NCI-H524 treated with DMSO at 0.1 percent for 48 hours (cell line): ENCODE data around the gene PLLP.
"Not testable (repeated sequence)": the region's sequence is repeated elsewhere in the genome, so short reads cannot be mapped to it uniquely, and the experiment has no call there.

ENCODE experiments used
- DNase-seq: peaks from one replicate; lab custom pipeline; 2025; lab: John Stamatoyannopoulos, UW

Gene PLLP

DNA sequence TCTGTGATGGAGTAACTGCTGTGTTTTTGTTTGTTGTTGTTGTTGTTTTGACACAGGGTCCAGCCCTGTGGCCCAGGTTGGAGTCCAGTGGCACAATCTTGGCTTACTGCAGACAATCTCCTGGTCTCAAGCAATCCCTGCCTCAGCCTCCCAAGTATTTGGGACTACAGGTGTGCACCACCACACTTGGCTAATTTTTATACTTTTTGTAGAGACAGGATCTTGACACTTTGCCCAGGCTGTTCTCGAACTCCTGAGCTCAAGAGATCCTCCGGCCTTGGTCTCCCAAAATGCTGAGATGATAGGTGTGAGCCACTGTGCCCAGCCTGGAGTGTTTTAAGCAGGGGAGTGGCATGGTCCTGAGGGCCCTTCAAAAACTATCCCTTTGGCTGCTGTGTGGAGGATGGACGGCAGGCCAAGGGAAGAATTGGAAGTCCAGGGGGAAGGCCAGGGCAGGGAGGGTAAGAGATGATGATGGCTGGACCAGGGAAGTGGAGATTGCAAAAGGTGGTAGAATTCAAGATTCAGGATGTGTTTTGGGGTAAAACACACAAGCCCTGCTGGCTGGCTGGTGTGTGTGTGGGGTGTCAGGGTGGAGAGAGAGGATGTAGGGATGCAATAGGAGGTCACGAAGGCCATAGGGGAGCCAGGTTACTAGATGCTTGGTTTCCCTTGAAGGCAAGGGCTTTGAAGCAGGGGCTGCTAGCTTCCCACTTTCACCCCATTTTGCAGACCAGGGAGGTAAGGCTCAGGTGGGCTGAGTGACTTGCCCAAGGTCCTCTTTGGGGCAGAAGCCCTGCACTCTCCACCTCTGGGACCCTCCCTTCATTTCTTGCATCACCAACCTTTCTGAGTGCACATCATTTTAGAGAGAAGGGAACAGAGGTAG is 18.8 kb upstream of the PLLP start:
- no peak for DNase-seq

DNA sequence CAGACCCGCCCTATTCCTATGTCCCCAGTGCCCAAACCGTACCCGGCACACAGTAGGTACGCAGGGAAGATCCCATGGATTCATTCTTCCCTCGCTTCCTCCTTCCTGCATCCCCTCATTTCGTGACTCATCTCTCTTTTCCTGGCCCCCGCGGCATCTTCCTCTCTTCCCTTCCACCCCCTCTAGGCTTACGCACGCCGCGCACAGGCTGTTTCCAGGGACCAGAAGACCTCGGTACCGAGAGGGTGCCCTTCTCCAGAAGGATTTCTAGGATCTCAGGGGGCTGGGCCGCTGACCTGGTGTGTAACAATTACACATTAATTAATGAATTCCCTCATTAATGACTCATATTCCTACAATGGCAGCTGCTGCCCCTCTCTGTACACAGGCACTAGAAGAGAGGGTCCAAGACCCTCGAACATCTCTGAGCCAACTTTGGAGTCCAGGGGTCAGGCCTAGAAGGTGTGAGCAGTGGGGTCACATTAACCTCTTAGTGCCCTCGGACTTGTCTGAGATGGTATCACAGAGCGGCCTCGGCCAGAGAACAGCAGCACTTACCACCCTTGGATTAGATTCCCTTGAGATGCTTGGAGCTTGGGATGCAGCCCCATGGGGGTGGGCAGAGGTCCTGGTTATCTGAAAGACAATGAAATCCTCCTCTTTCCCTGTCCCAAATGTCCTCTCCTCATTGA is 16.8 kb upstream of the PLLP start:
- no peak for DNase-seq

DNA sequence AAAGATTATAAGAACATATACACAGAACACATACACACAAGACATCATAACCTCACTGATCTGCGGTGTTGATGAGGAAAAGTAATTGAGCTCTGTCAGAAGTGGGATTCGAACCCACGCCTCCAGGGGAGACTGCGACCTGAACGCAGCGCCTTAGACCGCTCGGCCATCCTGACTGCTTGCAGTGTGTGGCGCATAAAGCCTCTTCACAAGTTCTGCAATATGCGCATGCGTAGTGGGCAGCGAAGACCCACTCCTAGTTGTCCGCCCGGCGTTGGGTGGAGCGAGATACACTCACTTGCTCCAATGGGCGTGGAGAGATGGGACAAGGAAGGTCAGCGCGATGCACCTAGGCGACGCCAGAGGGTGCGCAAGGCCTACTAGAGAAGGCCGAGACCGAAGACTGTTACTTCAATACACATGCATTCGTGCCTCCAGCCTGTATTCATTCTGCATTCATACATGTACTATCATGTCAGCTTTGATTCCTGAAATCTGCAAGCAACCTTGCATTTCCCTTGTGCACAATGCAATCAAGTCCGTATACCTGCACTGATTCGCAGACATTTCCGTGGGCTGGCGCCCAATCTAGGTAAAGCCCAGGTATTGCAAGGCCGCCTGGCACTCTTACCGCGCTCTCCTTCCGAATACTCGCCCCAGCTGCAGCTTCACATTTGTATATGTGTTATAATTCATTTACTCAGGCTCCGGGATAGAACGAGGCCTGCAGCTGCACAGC is 16.1 kb upstream of the PLLP start:
- peak; percentile 93 for DNase-seq

DNA sequence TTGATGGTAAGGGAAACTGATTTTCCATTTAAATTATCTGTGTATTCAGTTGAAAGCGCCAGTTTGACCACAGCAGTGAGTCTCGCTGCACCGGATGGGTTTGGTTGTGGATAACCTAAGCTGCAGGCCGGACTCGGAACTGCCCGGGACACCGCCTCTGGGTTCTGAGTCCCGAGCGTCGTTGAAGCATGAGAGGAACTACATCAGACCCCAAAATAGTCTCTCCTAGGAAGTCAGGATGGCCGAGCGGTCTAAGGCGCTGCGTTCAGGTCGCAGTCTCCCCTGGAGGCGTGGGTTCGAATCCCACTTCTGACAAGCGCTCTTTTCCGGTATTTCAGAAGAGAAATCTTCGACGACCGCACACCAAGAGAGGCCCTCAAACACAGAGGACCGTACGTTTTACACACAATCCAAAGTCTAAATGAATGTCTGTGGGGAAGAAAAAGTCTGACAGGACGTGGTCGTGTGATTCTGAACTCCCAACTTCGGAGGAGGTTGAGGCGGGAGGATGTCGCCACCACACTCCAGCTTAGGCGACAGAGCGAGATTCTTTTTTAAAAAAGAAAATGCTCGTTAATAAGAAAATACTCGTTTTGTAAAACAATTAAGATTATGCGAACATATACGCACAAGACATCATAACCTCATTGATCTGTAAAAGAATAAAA is 15.4 kb upstream of the PLLP start:
- DNase-seq: peak; percentile 90

DNA sequence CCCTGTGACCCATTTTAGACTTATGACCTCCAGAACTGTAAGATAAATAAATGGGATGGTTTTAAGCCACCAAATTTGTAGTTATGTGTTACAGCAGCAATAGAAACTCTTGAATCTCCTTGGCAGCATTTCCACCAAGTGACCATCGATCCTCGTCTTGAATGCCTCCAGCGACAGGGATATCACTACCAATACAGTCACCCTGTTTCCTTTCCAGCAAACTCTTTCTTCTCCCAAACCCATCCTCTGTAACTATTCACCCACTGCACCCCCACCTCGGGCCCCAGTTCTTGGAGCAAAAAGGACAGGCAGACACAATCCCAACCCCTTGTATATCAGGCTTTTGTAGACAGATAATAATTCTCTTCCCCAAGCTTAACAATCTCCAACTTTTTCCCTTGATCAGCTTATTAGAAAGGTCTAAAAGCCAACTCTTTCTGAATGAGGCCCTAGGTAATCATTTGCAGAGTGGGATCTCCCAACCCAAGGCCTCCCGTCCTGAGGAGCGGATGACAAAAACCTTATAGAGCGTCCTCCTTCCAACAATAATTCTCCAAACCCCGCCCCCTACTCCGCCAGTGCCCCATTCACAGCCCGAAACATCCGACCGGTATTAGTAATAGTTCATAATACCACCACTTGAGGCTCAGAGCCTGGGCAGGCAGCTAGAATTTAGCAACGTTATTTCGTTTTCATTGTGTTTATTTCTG is 14.7 kb upstream of the PLLP start:
- peak; percentile 79 for DNase-seq

DNA sequence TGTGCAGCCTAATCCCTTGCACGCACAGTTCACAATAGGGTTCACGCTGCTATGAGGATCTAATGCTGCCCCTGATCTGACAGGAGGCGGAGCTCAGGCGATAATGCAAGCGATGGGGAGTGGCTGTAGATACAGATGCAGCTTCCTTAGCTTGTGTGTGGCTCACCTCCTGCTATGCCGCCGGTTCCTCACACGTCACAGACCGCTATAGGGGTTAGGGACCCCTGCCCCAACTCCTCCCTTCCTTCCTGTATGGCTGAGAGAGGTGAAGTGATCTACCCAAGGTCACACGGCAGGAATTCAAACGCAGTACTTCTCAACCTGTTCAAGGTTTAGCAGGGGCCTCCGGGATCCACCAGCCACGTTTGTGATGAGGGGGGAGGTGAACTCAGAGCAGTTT is 13.4 kb upstream of the PLLP start:
- no peak for DNase-seq

DNA sequence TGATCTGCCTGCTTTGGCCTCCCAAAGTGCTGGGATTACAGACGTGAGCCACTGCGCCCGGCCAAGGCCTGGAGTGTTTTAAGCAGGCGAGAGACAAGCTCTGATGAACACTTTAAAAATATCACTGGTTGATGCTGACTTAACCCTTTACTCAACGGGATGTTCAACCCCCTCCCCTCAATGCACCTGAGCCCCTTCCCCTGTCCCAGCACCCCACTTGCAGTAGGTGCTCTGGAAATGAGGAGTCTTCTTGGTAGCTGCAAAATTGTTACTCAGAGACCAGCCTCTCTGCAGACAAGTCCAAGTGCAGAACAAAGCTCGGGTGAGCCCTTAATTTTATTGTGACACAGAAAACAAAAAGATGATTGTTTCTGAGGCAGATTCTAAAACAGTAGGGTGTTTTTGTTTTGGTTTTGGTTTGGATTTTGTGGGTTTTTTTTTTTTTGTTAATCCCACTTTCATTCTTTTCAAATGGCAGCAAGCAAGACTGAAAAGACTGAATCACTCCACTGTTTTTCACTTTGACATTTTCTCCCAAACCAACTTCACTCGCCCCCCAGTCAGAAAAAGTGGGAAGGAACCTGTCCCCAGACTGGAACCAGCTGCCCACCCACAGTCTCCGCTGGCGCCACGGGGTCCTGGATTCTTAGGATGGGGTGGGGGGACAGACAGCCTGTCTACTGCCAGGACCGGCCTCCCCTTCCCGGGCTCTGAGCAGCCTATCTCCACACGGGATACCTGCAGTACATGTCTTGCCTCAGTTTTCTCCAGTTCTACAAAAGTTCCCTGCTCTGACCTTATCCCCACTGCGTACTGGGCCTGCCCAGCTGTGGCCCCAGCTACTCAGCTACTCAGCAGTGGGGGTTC is 5.2 kb upstream of the PLLP start:
- no peak for DNase-seq

DNA sequence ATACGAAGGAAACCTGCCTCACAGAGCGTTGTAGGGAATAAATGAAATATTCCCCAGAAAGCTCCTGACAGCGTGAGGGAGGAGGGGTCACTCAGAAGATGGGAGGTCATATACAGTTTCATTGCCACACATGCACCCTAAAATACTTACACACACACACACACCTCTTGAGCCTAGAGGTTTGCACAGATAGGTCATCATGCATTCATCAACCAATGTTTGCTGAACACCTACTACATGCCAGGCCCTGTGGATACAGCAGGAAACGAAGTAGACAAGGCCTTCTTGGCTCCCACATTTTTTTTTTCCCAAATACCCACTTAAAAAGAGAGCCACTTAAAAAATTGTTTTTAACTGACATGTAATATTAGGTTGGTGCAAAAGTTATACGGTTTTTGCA is 907 bp upstream of the PLLP start:
- no peak for DNase-seq

DNA sequence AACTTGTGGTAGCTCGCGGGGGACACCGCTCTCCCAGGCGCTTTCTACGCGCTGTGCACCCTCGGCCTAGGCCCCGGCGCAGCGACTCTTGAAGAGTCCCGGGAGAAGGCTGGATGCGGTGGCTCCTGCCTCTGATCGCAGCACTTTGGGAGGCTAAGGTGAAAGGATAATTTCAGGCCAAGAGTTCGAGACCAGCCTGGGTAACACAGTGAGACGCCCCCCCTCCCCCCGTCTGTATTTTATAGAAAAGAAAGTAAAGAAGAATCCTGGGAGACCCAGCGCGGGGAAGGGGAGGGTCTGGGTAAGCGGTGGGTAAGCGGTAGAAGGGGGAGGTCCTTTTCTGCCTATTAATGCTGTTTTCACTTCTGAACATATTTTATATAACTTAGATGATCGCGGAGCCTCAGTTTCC is 486 bp upstream of the PLLP start:
- DNase-seq: no peak

DNA sequence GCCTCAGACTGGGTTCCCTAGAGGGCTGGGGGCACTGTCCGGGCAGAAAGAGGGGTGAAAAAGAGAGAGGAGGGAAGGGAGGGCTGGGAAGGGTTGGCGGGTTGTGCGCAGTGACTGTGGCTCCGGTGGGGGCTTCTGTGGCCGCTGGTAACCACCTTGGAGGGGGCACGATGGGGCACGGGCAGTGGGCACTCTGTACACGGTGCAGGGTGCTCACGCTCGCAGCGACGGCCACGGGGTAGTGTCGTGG is 588 bp downstream of the PLLP start:
- no peak for DNase-seq

DNA sequence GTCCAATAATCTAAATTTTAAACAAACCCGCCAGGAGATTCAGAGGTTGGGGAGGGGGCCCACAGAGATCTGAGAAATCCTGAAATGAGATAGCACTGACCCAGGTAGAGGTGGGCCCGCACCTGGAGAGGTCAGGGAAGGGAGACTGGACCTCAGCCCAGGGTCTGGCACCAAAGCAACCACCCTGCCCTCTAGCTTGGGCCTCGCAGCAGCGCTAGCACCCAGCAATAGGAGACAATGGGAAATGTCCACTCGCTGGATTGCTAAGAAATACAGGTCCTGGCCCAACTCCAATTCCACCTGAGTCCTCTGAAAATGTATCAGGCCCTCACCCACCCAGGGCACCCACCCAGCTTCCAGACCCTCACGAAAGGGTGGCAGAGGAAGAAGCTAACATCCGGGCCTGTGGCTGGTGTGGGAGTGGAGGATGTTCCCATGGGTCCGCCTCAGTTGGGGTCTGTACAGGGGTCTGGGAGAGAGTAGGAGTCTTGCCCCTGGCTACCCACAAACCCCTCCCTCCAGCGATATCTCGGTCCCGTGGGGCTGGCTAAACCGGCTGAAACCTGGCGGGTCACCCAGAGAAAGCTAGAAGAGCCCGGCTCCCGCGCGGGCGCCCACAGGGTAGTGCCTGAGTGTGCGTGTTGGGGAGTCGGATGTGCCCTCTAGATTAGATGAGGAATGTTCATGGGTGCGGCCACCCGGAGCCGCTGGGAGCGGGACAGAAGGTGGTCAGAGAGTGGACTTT is 1.1 kb downstream of the PLLP start:
- no peak for DNase-seq

DNA sequence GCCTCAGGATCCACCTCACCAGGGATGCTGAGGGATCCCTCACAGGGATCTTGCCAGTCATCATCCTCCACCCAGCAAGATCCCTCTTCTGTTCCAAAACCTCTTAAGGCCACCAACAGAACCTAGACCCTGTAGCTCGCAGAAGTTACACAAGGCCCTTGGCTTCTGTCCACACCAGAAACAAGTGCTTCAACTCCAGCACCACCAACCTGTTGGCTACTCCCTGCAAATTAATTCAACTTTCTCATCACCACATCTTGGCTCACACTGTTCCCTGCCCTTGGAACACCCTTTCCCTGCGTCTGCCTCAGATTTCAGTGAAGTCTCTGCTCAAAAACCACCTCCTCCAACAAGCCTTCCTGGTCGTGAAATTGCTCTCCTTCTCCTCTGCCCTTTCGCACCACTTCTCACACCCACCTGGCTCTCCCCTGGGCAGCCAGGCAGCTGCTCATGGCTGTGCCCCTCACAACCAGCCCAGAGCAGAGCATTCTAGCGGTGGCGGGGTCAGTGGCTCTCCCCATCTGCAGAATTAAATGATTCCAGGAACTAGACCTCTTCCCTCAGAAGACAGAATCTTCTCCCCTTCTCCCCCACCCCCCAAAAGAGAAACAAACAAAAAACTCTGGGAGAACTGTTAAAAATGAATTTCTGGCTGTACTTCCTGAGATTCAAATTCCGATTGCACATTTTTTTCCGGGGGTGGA is 1.8 kb downstream of the PLLP start:
- DNase-seq: no peak

DNA sequence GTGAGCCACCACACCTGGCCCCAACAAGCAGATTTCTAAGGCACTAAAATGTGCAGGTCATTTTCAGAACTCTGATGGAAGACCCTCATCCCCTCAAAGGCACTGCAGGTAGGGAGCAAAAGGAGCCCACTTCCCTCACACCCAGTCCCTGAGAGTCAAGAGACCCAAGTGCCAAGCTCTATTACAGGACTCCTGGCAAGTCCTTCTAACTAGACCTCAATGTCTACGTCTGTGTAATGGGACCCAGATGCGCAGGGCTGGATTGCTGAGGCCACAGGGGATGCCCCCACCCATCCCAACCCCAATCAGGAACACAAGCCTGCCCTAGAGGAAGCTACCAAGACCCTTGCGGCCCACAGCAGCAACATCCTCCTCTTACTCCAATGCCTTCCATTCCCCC is 2.7 kb downstream of the PLLP start:
- no peak for DNase-seq

DNA sequence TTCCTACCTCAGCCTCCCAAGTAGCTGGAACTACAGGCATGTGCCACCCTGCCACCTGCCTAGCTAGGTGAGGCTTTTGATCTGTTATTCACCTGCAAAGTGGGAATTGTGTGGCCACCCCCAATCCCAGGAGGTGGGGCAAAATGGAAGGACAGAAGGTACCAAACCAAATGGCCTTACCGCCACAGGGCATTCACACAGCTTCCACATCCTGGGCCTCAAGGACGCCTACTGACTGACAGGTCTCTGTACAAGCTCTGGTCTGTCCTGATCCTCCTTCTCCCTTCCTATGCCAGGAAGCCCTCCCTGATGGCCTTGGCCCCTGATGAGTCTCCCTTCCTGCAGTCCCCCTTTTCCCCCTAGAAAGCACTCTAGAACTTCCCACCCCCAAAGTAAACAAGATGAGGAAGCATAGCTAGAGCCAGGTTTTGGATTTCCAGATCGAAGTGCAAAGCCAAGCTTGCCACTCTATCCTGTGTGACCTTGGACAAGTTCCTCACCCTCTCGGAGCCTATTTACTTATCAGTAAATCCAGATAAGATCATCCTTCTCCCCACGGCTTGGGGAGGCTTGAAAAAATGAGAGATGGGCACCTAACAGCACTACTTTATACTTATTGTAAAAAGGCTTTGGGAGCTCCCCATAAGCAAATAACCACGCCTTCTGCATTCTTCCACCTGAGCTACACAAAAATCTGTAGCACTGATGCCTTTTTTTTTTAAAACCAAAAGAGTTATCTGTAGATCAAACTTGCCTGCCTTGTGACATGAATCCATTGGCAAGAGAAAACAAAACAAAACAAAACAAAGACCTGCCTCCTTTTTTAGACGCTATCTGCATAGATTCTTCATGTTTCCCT is 4.5 kb downstream of the PLLP start:
- no peak for DNase-seq

DNA sequence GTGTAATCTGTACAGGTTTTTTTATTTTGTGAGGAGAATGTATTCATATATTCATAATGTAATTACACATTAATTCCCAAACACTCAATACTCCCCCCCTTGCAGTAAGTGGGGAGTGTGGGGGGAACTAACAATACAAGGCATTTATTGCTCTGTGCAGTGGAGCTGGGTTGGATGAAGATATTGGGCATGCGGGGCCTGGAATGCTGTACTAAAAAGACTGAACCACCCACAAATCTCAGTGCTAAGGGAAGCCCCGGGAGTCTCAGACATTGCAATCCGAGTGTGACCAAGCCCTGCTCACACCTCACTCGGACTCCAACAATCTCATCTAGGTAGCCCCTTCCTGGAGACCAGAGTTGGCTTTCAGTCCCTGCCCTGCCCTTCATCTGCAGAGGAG is 6.0 kb downstream of the PLLP start:
- no peak for DNase-seq

DNA sequence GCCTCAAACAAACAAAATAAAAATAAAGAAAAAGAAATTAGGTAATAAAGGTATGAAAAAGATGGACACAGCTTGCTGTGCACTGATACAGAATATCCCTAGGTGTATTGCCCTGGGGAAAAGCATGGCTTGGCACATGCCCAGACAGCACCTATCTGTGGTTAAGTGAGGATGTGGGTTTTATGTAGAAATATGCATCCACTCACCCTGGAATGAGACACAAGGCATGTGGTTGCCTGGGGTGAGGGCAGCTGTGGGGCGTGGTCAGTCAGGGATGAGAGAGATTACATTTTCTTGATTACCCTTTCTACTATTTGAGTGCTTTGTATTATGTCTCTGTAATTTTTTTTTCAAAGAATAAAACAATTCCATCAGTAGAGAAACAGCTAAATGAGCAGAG is 6.9 kb downstream of the PLLP start:
- no peak for DNase-seq

DNA sequence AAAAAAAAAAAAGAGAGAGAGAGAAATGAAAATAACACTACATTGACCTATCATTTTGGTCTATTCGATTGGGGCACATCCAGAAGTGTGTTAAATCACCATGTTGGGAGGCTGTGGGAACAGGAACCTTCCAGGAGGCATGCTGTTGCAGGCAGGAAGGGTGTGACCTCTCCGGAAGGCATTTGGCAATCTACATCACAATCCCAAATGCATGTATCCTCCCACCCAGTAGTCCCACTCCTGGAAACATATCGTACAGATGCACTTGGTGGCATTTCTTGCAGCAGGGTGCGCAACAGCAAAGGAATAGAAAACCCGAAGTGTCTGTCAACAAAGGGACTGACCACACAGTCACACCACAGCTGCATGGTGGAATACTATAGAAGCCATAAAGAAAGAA is 7.9 kb downstream of the PLLP start:
- no peak for DNase-seq

DNA sequence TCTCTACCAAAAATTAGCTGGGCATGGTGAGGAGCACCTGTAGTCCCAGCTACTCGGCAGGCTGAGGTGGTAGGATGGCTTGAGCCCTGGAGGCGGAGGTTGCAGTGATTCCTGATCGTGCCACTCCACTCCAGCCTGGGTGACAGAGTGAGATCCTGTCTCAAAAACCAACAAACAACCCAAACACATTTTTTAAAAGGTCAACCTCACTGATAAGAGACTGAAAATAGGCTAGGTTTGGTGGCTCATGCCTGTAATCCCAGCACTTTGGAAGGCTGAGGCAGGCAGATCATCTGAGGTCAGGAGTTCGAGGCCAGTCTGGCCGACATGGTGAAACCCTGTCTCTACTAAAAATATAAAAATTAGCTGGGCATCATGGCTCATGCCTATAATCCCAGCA is 8.5 kb downstream of the PLLP start:
- DNase-seq: not testable (repeated sequence)

DNA sequence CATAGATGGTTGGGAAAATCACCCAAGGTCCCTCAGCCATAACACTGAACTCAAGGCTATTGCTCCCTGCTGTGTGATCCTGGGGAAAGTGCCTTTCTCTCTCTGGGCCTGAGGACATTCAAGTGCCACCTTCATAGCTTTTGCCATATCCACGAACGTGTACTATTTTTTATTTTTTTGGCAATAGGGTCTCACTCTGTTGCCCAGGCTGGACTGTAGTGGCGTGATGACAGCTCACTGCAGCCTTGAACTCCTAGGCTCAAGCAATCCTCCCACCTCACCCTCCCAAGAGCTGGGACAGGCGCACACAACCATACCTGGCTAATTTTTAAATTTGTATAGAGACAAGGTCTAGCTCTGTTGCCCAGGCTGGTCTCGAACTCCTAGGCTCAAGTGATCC is 10.6 kb downstream of the PLLP start:
- no peak for DNase-seq
